Liver (tissue), 9 donors: ENCODE measurements around the gene SKI. TPM values are rescaled to one million over a fixed set of nuclear protein-coding genes. Genes with fewer than 3 reads are reported as not detected.

ENCODE experiments used
- DNase-seq: peaks from one replicate; pipeline ENCODE4 v3.0.0-alpha.2; 2017; ENCODE audit warnings: low spot score
- H3K27ac ChIP-seq, 2 donors: one replicate each; pipeline ENCODE4 v1.7.0; 2013; ENCODE audit warnings: inconsistent platforms in 2 of 2, low read length in 2 of 2, control low read depth in 1 of 2, low read depth in 1 of 2, mild to moderate bottlenecking in 1 of 2
- H3K27me3 ChIP-seq, 4 donors: one replicate each; pipeline versions ENCODE4 v1.6.1 to v1.7.0; 2013; ENCODE audit warnings: low read length in 3 of 4, inconsistent platforms in 1 of 4, mild to moderate bottlenecking in 1 of 4, moderate library complexity in 1 of 4; ENCODE audit not compliant: control insufficient read depth in 4 of 4, insufficient read depth in 4 of 4
- H3K36me3 ChIP-seq, 4 donors: one replicate each; pipeline versions ENCODE4 v1.6.1 to v1.7.0; 2013; ENCODE audit warnings: low read length in 3 of 4, mild to moderate bottlenecking in 3 of 4, low read depth in 1 of 4, moderate library complexity in 1 of 4; ENCODE audit not compliant: control insufficient read depth in 4 of 4, insufficient read depth in 3 of 4
- H3K4me1 ChIP-seq, 4 donors: one replicate each; pipeline versions ENCODE4 v1.6.1 to v1.7.0; 2013; ENCODE audit warnings: low read length in 3 of 4, mild to moderate bottlenecking in 3 of 4, moderate library complexity in 1 of 4; ENCODE audit not compliant: control insufficient read depth in 4 of 4, insufficient read depth in 4 of 4
- H3K4me3 ChIP-seq, 3 donors: one replicate each; pipeline versions ENCODE4 v1.6.1 to v1.7.0; 2013; ENCODE audit warnings: low read length in 3 of 3, control low read depth in 1 of 3, low read depth in 1 of 3, mild to moderate bottlenecking in 1 of 3
- H3K9ac ChIP-seq, 2 donors: one replicate each; pipeline ENCODE4 v1.7.0; 2013; ENCODE audit warnings: low read length in 2 of 2, mild to moderate bottlenecking in 2 of 2, moderate library complexity in 2 of 2, control low read depth in 1 of 2, low read depth in 1 of 2
- H3K9me3 ChIP-seq, 4 donors: one replicate each; pipeline versions ENCODE4 v1.6.1 to v1.7.0; 2013; ENCODE audit warnings: low read length in 3 of 4; ENCODE audit not compliant: control insufficient read depth in 4 of 4
- ATF3 ChIP-seq: IDR thresholded peaks from 2 replicates; pipeline ENCODE4 v1.6.1; 2016; ENCODE audit warnings: antibody characterized with exemption
- CTCF ChIP-seq: fragments of 150-350 bp; IDR thresholded peaks from 2 replicates; pipeline ENCODE4 v1.5.1; 2017; ENCODE audit warnings: improper control_type of control experiment, low read depth, low read length; ENCODE audit not compliant: missing input control
- EGR1 ChIP-seq, 2 donors: IDR thresholded peaks; 2 replicates each; pipeline ENCODE4 v1.6.1; 2016 to 2018; ENCODE audit warnings: antibody characterized with exemption in 2 of 2, low read depth in 2 of 2
- FOXA1 ChIP-seq: IDR thresholded peaks from 2 replicates; pipeline ENCODE4 v1.6.1; 2016; ENCODE audit warnings: antibody characterized with exemption
- GABPA ChIP-seq, 2 donors: IDR thresholded peaks in 1 of 2; conservative IDR thresholded peaks in 1 of 2; 2 replicates each; pipeline ENCODE4 v1.6.1; 2016; ENCODE audit warnings: antibody characterized with exemption in 2 of 2, mild to moderate bottlenecking in 1 of 2, moderate library complexity in 1 of 2
- HNF4A ChIP-seq, 2 donors: conservative IDR thresholded peaks; 2 replicates each; pipeline ENCODE4 v1.6.1; 2016; ENCODE audit warnings: antibody characterized with exemption in 2 of 2, mild to moderate bottlenecking in 2 of 2
- HNF4G ChIP-seq: IDR thresholded peaks from 2 replicates; pipeline ENCODE4 v1.6.1; 2016; ENCODE audit warnings: antibody characterized with exemption
- JUND ChIP-seq, 2 donors: IDR thresholded peaks; 2 replicates each; pipeline ENCODE4 v1.6.1; 2016; ENCODE audit warnings: antibody characterized with exemption in 2 of 2
- MAX ChIP-seq: IDR thresholded peaks from 2 replicates; pipeline ENCODE4 v1.6.1; 2016; ENCODE audit warnings: antibody characterized with exemption
- NR2F2 ChIP-seq: IDR thresholded peaks from 2 replicates; pipeline ENCODE4 v1.6.1; 2016; ENCODE audit warnings: antibody characterized with exemption
- RAD21 ChIP-seq, 2 donors: IDR thresholded peaks; 2 replicates each; pipeline ENCODE4 v1.6.1; 2016; ENCODE audit warnings: antibody characterized with exemption in 2 of 2, mild to moderate bottlenecking in 2 of 2
- REST ChIP-seq: IDR thresholded peaks from 2 replicates; pipeline ENCODE4 v1.6.1; 2016; ENCODE audit warnings: antibody characterized with exemption, mild to moderate bottlenecking
- RXRA ChIP-seq, 2 donors: IDR thresholded peaks; 2 replicates each; pipeline ENCODE4 v1.6.1; 2017 to 2018; ENCODE audit warnings: antibody characterized with exemption in 2 of 2, mild to moderate bottlenecking in 1 of 2
- SP1 ChIP-seq: IDR thresholded peaks from 2 replicates; pipeline ENCODE4 v1.6.1; 2018; ENCODE audit warnings: antibody characterized with exemption, mild to moderate bottlenecking
- TAF1 ChIP-seq: conservative IDR thresholded peaks from 2 replicates; pipeline ENCODE4 v1.6.1; 2016; ENCODE audit warnings: antibody characterized with exemption, mild to moderate bottlenecking
- YY1 ChIP-seq: IDR thresholded peaks from 2 replicates; pipeline ENCODE4 v1.6.1; 2016; ENCODE audit warnings: antibody characterized with exemption, mild to moderate bottlenecking
- ZBTB33 ChIP-seq: IDR thresholded peaks from 2 replicates; pipeline ENCODE4 v1.6.1; 2016; ENCODE audit warnings: antibody characterized with exemption
- whole genome bisulfite sequencing: extraction: QIAGEN DNeasy Blood & Tissue Kit; methylation state at CpG from one replicate; pipeline ENCODE4 v1.1.7; 2013; 5-methylcytosine and 5-hydroxymethylcytosine counted together
- polyA plus RNA-seq, 2 donors: library from polyadenylated mRNA; stranded (reverse) in 1 of 2; unstranded in 1 of 2; fragments of 200-250 nt in 1 of 2; fragments of >200 nt in 1 of 2; fragmentation: Nextera tagmentation in 1 of 2; extraction: Ambion mirVana in 1 of 2; gene quantifications; one replicate each; pipeline versions ENCODE4 v1.2.1 to v1.2.3, GENCODE V29; 2013 to 2015
- total RNA-seq, 2 donors: library from RNA; depleted of rRNA; stranded (reverse); fragments of >200 nt; gene quantifications; one replicate each; pipeline ENCODE4 v1.2.3, GENCODE V29; 2014
- donor health status: healthy.
- donor health status: healthy.
- donor health status: healthy.
- donor health status: healthy.
- donor health status: healthy.

The SKI gene
- total and polyA plus RNA-seq, 4 donors, result 3.2 to 21.3 (median 19.5) TPM

- peak overlapping the region; percentile 34 to 50 for H3K27ac ChIP-seq
- no peaks in the 10 kb centered on the region for H3K27me3 ChIP-seq
- DNase-seq, result no peak
- WGBS, result 87% methylated on average over 30 of the region's 30 CpGs
- H3K9me3 ChIP-seq, result no peaks in the 10 kb centered on the region
- peaks cover 11 to 33% (median 20%) of the 10 kb centered on the region in 4 donors for H3K4me1 ChIP-seq
- peak overlapping the region in 1 of 2 donors; percentile 47 for H3K9ac ChIP-seq
- no peak for TF ChIP-seq RAD21 (IDR thresholded peaks at IDR 0.05)
- no peak for TF ChIP-seq RXRA (IDR thresholded peaks at IDR 0.05)
- no peak for TF ChIP-seq NR2F2
- TF ChIP-seq FOXA1, result no peak
- no peak for TF ChIP-seq YY1
- no peak for TF ChIP-seq REST
- no peak for TF ChIP-seq ATF3
- TF ChIP-seq GABPA (IDR thresholded peaks at IDR 0.05 in 1 of 2, conservative IDR thresholded peaks at IDR 0.05 in 1 of 2), result no peak
- TF ChIP-seq HNF4A (conservative IDR thresholded peaks at IDR 0.05), result no peak
- TF ChIP-seq HNF4G, result no peak
- no peak for TF ChIP-seq TAF1
- no peaks in the 10 kb centered on the region for H3K36me3 ChIP-seq
- no peak overlapping the region for H3K4me3 ChIP-seq
Measured at GRCh38 chr1:2192031-2192995, 35.8 kb upstream of the SKI start.

- DNase-seq, result no peak
Measured at GRCh38 chr1:2193514-2194281, 34.4 kb upstream of the SKI start.

More at GRCh38 chr1:2193514-2194281, 34.4 kb upstream of the SKI start:
- peak overlapping the region in 1 of 3 donors; percentile 83 for H3K4me3 ChIP-seq
- H3K9ac ChIP-seq, result no peak overlapping the region
- TF ChIP-seq ATF3, result no peak
- no peak for TF ChIP-seq RAD21 (IDR thresholded peaks at IDR 0.05)
- no peak for TF ChIP-seq ZBTB33
- no peak for TF ChIP-seq RXRA (IDR thresholded peaks at IDR 0.05)
- no peak for TF ChIP-seq NR2F2
- no peak for TF ChIP-seq YY1
- TF ChIP-seq EGR1 (IDR thresholded peaks at IDR 0.05; ENCODE audit: low read depth in 2 of 2), result no peak
- no peak for TF ChIP-seq CTCF
- no peak for TF ChIP-seq TAF1
- no peak for TF ChIP-seq MAX
- no peak for TF ChIP-seq SP1
- TF ChIP-seq JUND (IDR thresholded peaks at IDR 0.05), result no peak
- TF ChIP-seq REST, result no peak
- no peaks in the 10 kb centered on the region for H3K9me3 ChIP-seq
- peak overlapping the region; percentile 6 to 25 for H3K27ac ChIP-seq
- no peaks in the 10 kb centered on the region for H3K27me3 ChIP-seq
- H3K36me3 ChIP-seq, result no peaks in the 10 kb centered on the region
- 55% methylated on average over 44 of the region's 44 CpGs for WGBS
- H3K4me1 ChIP-seq, result peaks cover 11 to 34% (median 21%) of the 10 kb centered on the region in 4 donors
